Naive thymus-derived CD4-positive, alpha-beta T cell (primary cell): ENCODE measurements around the gene NGEF. TPM values are rescaled to one million over a fixed set of nuclear protein-coding genes. Genes with fewer than 3 reads are reported as not detected.

Source experiments
- ATAC-seq: fragments of 150-1000 bp; cut with Tn5 transposase; 2 replicates; pipeline ENCODE4 v1.10.0; 2021; ENCODE audit warnings: mild to moderate bottlenecking, moderate library complexity
- CTCF ChIA-PET: fragments of 350-600 bp; sonication (Branson Sonifier 250); formaldehyde crosslinking; loops from one replicate; lab custom pipeline; 2021; ENCODE audit warnings: antibody characterized with exemption; lab: Charles Lee
- POLR2A ChIA-PET: fragments of 350-600 bp; sonication (Branson Sonifier 250); formaldehyde crosslinking; loops from one replicate; lab custom pipeline; 2021; ENCODE audit warnings: antibody characterized with exemption, inconsistent platforms; lab: Charles Lee
- DNase-seq, 9 donors: peaks; one replicate each; pipeline versions ENCODE4 v3.0.0 to v3.0.0-alpha.2; 2020 to 2022; ENCODE audit warnings: mixed read lengths in 1 of 9
- H3K27ac ChIP-seq: one replicate; pipeline ENCODE4 v1.7.0; 2013; ENCODE audit warnings: mild to moderate bottlenecking, low read depth, low read length, moderate library complexity
- H3K27me3 ChIP-seq, 2 donors: one replicate each; pipeline ENCODE4 v1.7.0; 2013; ENCODE audit warnings: low read length in 2 of 2, mild to moderate bottlenecking in 2 of 2, moderate library complexity in 2 of 2; ENCODE audit not compliant: control insufficient read depth in 2 of 2, insufficient read depth in 2 of 2
- H3K36me3 ChIP-seq, 3 experiments: 1 replicate in 2 of 3; 2 replicates in 1 of 3; pipeline ENCODE4 v1.7.0; 2013; ENCODE audit warnings: low read length in 3 of 3, mild to moderate bottlenecking in 3 of 3, moderate library complexity in 1 of 3; ENCODE audit not compliant: insufficient read depth in 3 of 3, control insufficient read depth in 2 of 3
- H3K4me1 ChIP-seq, 2 donors: one replicate each; pipeline ENCODE4 v1.7.0; 2013; ENCODE audit warnings: low read length in 2 of 2, mild to moderate bottlenecking in 2 of 2, moderate library complexity in 1 of 2; ENCODE audit not compliant: control insufficient read depth in 2 of 2, insufficient read depth in 2 of 2
- H3K4me3 ChIP-seq: 2 replicates; pipeline ENCODE4 v1.7.0; 2013; ENCODE audit warnings: mild to moderate bottlenecking, low read length
- H3K9me3 ChIP-seq, 3 experiments: 1 replicate in 2 of 3; 2 replicates in 1 of 3; pipeline ENCODE4 v1.7.0; 2013; ENCODE audit warnings: low read length in 3 of 3; ENCODE audit not compliant: control insufficient read depth in 2 of 3
- H3K27ac Mint-ChIP-seq, 9 donors: one replicate each; pipeline ENCODE4 v1.8.0; 2020 to 2022; ENCODE audit warnings: mixed read lengths in 9 of 9, mild to moderate bottlenecking in 8 of 9, moderate library complexity in 5 of 9, inconsistent platforms in 2 of 9
- H3K27me3 Mint-ChIP-seq, 5 donors: one replicate each; pipeline ENCODE4 v1.8.0; 2021 to 2022; ENCODE audit warnings: mixed read lengths in 5 of 5, mild to moderate bottlenecking in 1 of 5
- H3K36me3 Mint-ChIP-seq, 5 donors: one replicate each; pipeline ENCODE4 v1.8.0; 2020 to 2022; ENCODE audit warnings: mixed read lengths in 5 of 5, mild to moderate bottlenecking in 3 of 5, inconsistent platforms in 1 of 5
- H3K4me1 Mint-ChIP-seq, 7 donors: one replicate each; pipeline ENCODE4 v1.8.0; 2020 to 2022; ENCODE audit warnings: mixed read lengths in 7 of 7, mild to moderate bottlenecking in 3 of 7, inconsistent platforms in 1 of 7
- H3K4me3 Mint-ChIP-seq, 10 donors: one replicate each; pipeline ENCODE4 v1.8.0; 2020 to 2022; ENCODE audit warnings: mild to moderate bottlenecking in 10 of 10, mixed read lengths in 10 of 10, moderate library complexity in 6 of 10, inconsistent platforms in 2 of 10
- H3K9me3 Mint-ChIP-seq, 11 donors: one replicate each; pipeline ENCODE4 v1.8.0; 2020 to 2022; ENCODE audit warnings: mixed read lengths in 11 of 11, mild to moderate bottlenecking in 4 of 11, inconsistent platforms in 1 of 11, moderate library complexity in 1 of 11
- intact Hi-C, 2 donors: fragments of 100-400 bp; cut with micrococcal nuclease; formaldehyde crosslinking; loops; one replicate each; pipeline ENCODE4 v1.15.1; 2023
- polyA plus RNA-seq, 2 donors: library from polyadenylated mRNA; unstranded; fragments of 300-500 nt; fragmentation: Illumina TruSeq; gene quantifications; one replicate each; pipeline ENCODE4 v1.2.3, GENCODE V29; 2021
- total RNA-seq, 6 experiments: library from RNA in 5 of 6; stranded (reverse) in 5 of 6; gene quantifications; 1 replicate in 5 of 6; 2 replicates in 1 of 6; pipeline ENCODE4 v1.2.3 and lab custom pipeline; 2021 to 2026

The NGEF gene
- total and polyA plus RNA-seq, 7 experiments from 2014 or later = not detected

DNA sequence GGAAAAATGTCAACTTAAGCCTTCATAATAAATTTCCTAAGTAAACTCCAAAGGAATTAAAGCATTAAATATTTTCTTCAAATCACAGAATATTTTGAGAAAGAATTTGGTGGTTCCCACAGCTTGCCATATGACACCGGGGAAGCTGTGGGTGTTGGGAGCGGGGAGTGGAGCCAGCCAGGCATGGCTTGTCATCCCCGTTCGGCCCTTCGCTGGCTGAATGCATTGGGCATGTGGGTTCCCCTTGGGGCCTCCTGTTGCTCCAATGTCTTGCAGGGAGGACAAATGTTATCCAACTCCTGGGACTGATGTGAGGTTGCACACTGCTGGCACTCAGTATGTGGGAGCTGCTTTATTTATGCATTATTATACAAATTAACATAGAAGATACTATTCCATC is 18.6 kb downstream of the NGEF start:
- ATAC-seq (no peak), DNase-seq (no peak)
- ChIA-PET POLR2A (no interaction called here), CTCF (no interaction called here)
- H3K9me3 Mint-ChIP-seq = peaks cover 0 to 2% (median 0%) of the 10 kb centered on the region in 11 donors
- intact Hi-C loops = no loop called here
- no peaks in the 10 kb centered on the region for H3K4me1 ChIP-seq
- H3K36me3 Mint-ChIP-seq = no peaks in the 10 kb centered on the region
- H3K27ac Mint-ChIP-seq = no peak overlapping the region
- H3K27ac ChIP-seq = no peak overlapping the region
- H3K27me3 ChIP-seq = peaks cover 0 to 5% of the 10 kb centered on the region in 2 donors
- H3K27me3 Mint-ChIP-seq = peaks cover 0 to 20% (median 0%) of the 10 kb centered on the region in 5 donors
- no peaks in the 10 kb centered on the region for H3K9me3 ChIP-seq
- H3K36me3 ChIP-seq = no peaks in the 10 kb centered on the region
- H3K4me1 Mint-ChIP-seq = no peaks in the 10 kb centered on the region
- H3K4me3 Mint-ChIP-seq = no peak overlapping the region
- H3K4me3 ChIP-seq = no peak overlapping the region

DNA sequence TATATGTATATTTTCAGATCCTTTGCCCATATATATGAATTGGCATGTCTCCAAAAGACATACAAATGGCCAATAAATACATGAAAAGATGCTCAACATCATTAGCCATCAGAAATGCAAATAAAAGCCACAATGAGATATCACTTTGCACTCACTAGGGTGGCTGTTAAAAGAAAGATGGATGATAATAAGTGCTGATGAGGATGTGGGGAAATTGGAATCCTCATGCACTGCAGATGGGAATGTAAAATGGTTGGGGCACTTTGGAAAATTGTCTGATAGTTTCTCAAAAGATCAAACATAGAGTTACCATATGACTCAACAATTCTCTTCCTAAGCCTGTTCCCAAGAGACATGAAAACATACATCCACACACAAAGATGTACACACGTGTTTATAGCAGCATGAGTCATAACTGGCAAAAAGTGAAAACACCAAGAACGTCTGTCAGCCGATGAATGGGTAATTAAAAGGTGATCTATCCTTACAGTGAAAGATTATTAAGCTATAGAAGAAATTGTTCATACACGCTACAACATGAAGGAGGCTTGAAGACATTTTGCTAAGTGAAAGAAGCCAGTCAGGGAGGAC is 19.7 kb downstream of the NGEF start:
- POLR2A ChIA-PET = no interaction called here
- no peaks in the 10 kb centered on the region for H3K4me1 Mint-ChIP-seq

DNA sequence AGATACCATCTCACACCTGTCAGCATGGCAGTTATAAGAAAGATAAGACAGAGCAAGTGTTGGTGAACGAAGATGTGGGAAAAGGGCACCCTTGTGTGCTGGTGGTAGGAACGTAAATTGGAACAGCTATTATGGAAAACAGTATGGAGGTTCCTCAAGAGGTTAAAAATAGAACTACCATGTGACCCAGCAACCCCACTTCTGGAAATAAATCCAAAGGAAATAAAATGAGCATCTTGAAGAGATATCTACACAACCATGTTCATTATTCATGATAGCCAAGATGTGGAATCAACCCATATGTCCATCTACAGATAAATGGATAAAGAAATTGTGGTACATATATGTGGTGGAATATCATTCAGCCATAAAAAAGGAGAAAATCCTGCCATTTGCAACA is 26.9 kb downstream of the NGEF start:
- CTCF ChIA-PET = no interaction called here
- peaks cover 21 to 37% (median 28%) of the 10 kb centered on the region in 5 donors for H3K27me3 Mint-ChIP-seq
- peaks cover 2 to 28% (median 10%) of the 10 kb centered on the region in 11 donors for H3K9me3 Mint-ChIP-seq
- no peak overlapping the region for H3K4me3 Mint-ChIP-seq
- Histone ChIP-seq H3K4me1 (no peaks in the 10 kb centered on the region), H3K36me3 (no peaks in the 10 kb centered on the region), H3K4me3 (no peak overlapping the region), H3K27me3 (peaks cover 0 to 5% of the 10 kb centered on the region in 2 donors), H3K27ac (no peak overlapping the region), H3K9me3 (no peaks in the 10 kb centered on the region)
- no peak for ATAC-seq
- POLR2A ChIA-PET = no interaction called here
- H3K27ac Mint-ChIP-seq = no peak overlapping the region
- H3K36me3 Mint-ChIP-seq = peaks cover 0 to 18% (median 4%) of the 10 kb centered on the region in 5 donors
- peaks cover 0 to 2% (median 0%) of the 10 kb centered on the region in 7 donors for H3K4me1 Mint-ChIP-seq
- intact Hi-C loops = no loop called here
- no peak for DNase-seq

More for the DNA sequence above, 19.7 kb downstream of the NGEF start:
- peaks cover 0 to 5% of the 10 kb centered on the region in 2 donors for H3K27me3 ChIP-seq
- Mint-ChIP-seq H3K36me3 (no peaks in the 10 kb centered on the region), H3K27me3 (peaks cover 0 to 29% (median 0%) of the 10 kb centered on the region in 5 donors), H3K4me3 (no peak overlapping the region), H3K27ac (no peak overlapping the region), H3K9me3 (peaks cover 0 to 7% (median 0%) of the 10 kb centered on the region in 11 donors)
- no peaks in the 10 kb centered on the region for H3K4me1 ChIP-seq
- H3K27ac ChIP-seq = no peak overlapping the region
- H3K36me3 ChIP-seq = no peaks in the 10 kb centered on the region
- H3K9me3 ChIP-seq = no peaks in the 10 kb centered on the region
- CTCF ChIA-PET = no interaction called here
- no peak overlapping the region for H3K4me3 ChIP-seq
- no peak for ATAC-seq
- intact Hi-C loops = no loop called here
- no peak for DNase-seq

DNA sequence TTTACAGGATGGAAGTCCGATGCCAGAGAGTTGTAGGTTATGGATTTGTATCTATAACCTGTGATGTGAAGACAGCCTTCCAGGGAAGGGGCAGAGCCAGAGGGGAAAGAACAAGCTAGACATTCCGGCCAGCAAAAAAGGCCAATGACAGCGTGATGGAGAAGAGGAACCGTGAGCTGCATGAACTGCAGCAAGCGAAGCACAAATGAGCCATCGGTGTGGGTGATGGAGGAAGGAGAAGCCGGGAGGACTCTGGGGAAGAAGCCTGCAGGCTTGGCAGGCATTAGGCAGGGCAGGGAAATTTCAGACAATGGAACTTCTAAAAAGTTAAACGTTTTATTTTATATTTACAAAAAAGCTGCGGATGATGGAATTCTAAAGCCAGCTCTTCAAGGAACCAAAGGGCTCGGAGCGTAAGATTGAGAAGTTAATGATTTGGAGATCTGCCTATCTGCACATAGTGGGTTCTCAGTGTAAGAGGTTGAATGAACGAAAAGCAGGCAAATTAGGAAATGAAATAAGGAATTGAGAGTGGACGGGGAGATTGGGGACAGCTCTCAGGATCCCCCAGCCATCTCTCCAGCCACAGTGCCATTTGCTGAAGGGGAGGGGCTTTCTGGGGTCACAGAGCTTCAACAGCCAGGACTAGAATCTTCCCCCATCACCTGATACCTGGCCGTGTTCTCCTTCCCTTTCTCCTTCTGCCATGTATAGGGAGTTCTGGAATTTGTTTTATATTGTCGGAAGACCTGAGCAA is 28.4 kb downstream of the NGEF start:
- H3K27me3 Mint-ChIP-seq = peaks cover 21 to 32% (median 25%) of the 10 kb centered on the region in 5 donors
- Histone ChIP-seq H3K9me3 (no peaks in the 10 kb centered on the region), H3K27me3 (peaks cover 0 to 2% of the 10 kb centered on the region in 2 donors), H3K36me3 (no peaks in the 10 kb centered on the region), H3K27ac (no peak overlapping the region), H3K4me1 (no peaks in the 10 kb centered on the region), H3K4me3 (no peak overlapping the region)
- ATAC-seq (no peak), DNase-seq (no peak)
- H3K36me3 Mint-ChIP-seq = peaks cover 0 to 18% (median 4%) of the 10 kb centered on the region in 5 donors
- CTCF ChIA-PET = no interaction called here
- no peak overlapping the region for H3K4me3 Mint-ChIP-seq
- POLR2A ChIA-PET = no interaction called here
- H3K9me3 Mint-ChIP-seq = peaks cover 2 to 28% (median 10%) of the 10 kb centered on the region in 11 donors
- H3K4me1 Mint-ChIP-seq = peaks cover 0 to 6% (median 2%) of the 10 kb centered on the region in 7 donors
- H3K27ac Mint-ChIP-seq = no peak overlapping the region
- intact Hi-C loops = no loop called here

DNA sequence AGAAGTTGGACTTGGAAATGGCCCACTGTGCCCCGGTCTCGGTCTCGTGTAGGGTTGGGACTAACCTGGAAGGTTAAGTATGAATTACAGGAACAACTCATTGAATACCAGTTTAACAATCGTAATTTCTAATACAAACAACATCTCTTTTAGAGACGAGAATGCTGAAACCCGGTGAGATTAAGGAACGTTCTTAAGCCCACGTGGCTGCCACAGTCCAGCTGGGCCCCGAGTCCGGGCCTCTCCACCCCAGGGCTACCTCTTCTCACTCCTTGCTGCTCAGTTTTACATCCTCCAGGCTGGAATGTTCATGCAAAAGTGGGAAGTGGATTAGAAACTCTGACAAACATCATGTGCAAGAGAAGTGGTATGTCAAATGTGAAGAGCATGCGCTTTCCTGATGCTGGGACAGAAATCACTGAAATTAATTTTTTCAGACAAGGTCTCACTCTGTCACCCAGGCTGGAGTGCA is 29.4 kb downstream of the NGEF start:
- H3K4me1 ChIP-seq = no peaks in the 10 kb centered on the region
- intact Hi-C loops = no loop called here
- H3K27ac Mint-ChIP-seq = no peak overlapping the region
- ATAC-seq (no peak), DNase-seq (no peak)
- ChIA-PET POLR2A (no interaction called here), CTCF (no interaction called here)
- peaks cover 18 to 34% (median 24%) of the 10 kb centered on the region in 5 donors for H3K27me3 Mint-ChIP-seq
- no peak overlapping the region for H3K4me3 Mint-ChIP-seq
- no peaks in the 10 kb centered on the region for H3K27me3 ChIP-seq
- H3K36me3 Mint-ChIP-seq = peaks cover 0 to 18% (median 4%) of the 10 kb centered on the region in 5 donors
- H3K9me3 Mint-ChIP-seq = peaks cover 2 to 25% (median 9%) of the 10 kb centered on the region in 11 donors
- H3K4me3 ChIP-seq = no peak overlapping the region
- no peaks in the 10 kb centered on the region for H3K36me3 ChIP-seq
- H3K27ac ChIP-seq = no peak overlapping the region
- H3K9me3 ChIP-seq = no peaks in the 10 kb centered on the region
- H3K4me1 Mint-ChIP-seq = peaks cover 0 to 8% (median 3%) of the 10 kb centered on the region in 7 donors

DNA sequence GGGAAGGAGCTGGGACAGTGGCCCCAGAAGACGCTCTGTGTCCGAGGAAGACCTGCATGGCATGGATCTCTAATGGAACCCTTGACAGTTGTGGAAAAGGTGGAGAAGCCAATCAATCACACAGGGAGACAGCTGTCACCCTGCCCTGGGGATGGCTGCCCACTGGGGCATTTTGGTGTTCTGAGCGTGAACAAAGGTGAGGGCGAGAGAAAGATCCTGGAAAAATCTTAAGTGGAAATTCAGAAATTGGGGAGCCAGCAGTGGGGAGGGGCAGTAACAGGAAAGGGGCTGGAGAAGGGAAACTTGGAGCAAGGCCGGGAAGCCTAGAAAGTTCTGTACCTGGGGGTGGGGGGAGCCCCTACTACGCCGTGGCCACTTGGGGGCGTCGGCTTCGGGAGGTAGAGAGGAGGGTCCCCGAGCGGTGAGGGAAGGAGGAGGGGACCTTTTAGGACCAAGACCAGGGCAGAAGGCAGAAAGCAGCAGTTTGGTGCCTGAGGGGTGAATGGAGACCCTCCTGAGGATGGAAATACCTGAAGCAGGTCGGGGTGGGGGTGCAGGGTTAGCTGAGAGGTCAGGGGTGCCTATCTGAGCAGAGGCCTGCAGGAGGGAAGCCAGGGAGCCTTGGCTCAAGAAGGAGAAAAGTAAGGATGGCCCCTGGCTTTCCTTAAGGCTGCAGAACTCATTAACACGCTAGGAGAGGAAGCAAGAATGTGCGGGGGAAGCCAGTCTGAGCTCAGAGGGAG is 30.0 kb downstream of the NGEF start:
- ChIA-PET POLR2A (no interaction called here), CTCF (no interaction called here)
- Histone ChIP-seq H3K4me3 (no peak overlapping the region), H3K27me3 (no peaks in the 10 kb centered on the region), H3K36me3 (no peaks in the 10 kb centered on the region), H3K9me3 (no peaks in the 10 kb centered on the region), H3K4me1 (no peaks in the 10 kb centered on the region), H3K27ac (no peak overlapping the region)
- DNase-seq (no peak), ATAC-seq (no peak)
- no peak overlapping the region for H3K4me3 Mint-ChIP-seq
- H3K27ac Mint-ChIP-seq = peak overlapping the region in 1 of 9 donors; percentile 31
- H3K36me3 Mint-ChIP-seq = peaks cover 0 to 18% (median 4%) of the 10 kb centered on the region in 5 donors
- intact Hi-C loops = no loop called here
- peaks cover 12 to 34% (median 21%) of the 10 kb centered on the region in 5 donors for H3K27me3 Mint-ChIP-seq
- peaks cover 2 to 20% (median 7%) of the 10 kb centered on the region in 11 donors for H3K9me3 Mint-ChIP-seq
- H3K4me1 Mint-ChIP-seq = peaks cover 0 to 8% (median 3%) of the 10 kb centered on the region in 7 donors
